WTC11 (cell line): ENCODE measurements around the gene MDK. TPM values are rescaled to one million over a fixed set of nuclear protein-coding genes. Genes with fewer than 3 reads are reported as not detected.

Source experiments
- ATAC-seq: fragments of 200-7000 bp; cut with Tn5 transposase; 2 replicates; pipeline ENCODE4 v1.10.0; 2021; ENCODE audit warnings: mild to moderate bottlenecking, moderate library complexity
- CTCF ChIA-PET: fragments of 300-600 bp; sonication (Branson Sonifier 250); formaldehyde crosslinking; loops from one replicate; lab custom pipeline; 2021; ENCODE audit warnings: antibody characterized with exemption; lab: Charles Lee
- POLR2A ChIA-PET: fragments of 350-600 bp; sonication (Branson Sonifier 250); formaldehyde crosslinking; loops from one replicate; lab custom pipeline; 2021; ENCODE audit warnings: antibody characterized with exemption; lab: Charles Lee
- DNase-seq: peaks from one replicate; pipeline ENCODE4 v3.0.0; 2021; ENCODE audit warnings: low spot score
- H3K27ac Mint-ChIP-seq: 2 replicates; pipeline ENCODE4 v1.8.0; 2021; ENCODE audit warnings: mixed read lengths
- H3K27me3 Mint-ChIP-seq: 2 replicates; pipeline ENCODE4 v1.8.0; 2021; ENCODE audit warnings: low read depth, mild to moderate bottlenecking, moderate library complexity, mixed read lengths
- H3K36me3 Mint-ChIP-seq: 2 replicates; pipeline ENCODE4 v1.8.0; 2021; ENCODE audit warnings: mixed read lengths
- H3K4me1 Mint-ChIP-seq: 2 replicates; pipeline ENCODE4 v1.8.0; 2022; ENCODE audit warnings: mixed read lengths
- H3K4me3 Mint-ChIP-seq: 2 replicates; pipeline ENCODE4 v1.8.0; 2021; ENCODE audit warnings: mild to moderate bottlenecking, moderate library complexity, mixed read lengths
- H3K9me3 Mint-ChIP-seq: 2 replicates; pipeline ENCODE4 v1.8.0; 2021; ENCODE audit warnings: mixed read lengths
- ATF1 ChIP-seq: sonication (generic); formaldehyde crosslinking; IDR thresholded peaks from 2 replicates; pipeline ENCODE4 v1.8.1; 2023; ENCODE audit warnings: mild to moderate bottlenecking, moderate library complexity, missing genetic modification reagents
- microRNA-seq: library from miRNA; unstranded; fragments of <30 nt; microRNA quantifications from one replicate; pipeline ENCODE4 v1.2.0, GENCODE V29; 2022; ENCODE audit warnings: borderline number of aligned reads
- total RNA-seq: library from RNA; stranded (reverse); gene quantifications from 3 replicates; pipeline ENCODE4 v1.2.3, GENCODE V29; 2021
- TF ChIP-seq, protein P1 (sequence below): sonication (generic); formaldehyde crosslinking; IDR thresholded peaks from 2 replicates; pipeline ENCODE4 v1.8.0; 2022; ENCODE audit warnings: mild to moderate bottlenecking, missing genetic modification reagents
- TF ChIP-seq, protein P2 (sequence below): sonication (generic); formaldehyde crosslinking; IDR thresholded peaks from 2 replicates; pipeline ENCODE4 v1.8.1; 2023; ENCODE audit warnings: mild to moderate bottlenecking, moderate library complexity, missing genetic modification reagents

The MDK gene
- total RNA-seq, 1 experiment from 2014 or later: 560 TPM

- no peaks in the 10 kb centered on the region for H3K9me3 Mint-ChIP-seq
- TF ChIP-seq, protein P1, sequence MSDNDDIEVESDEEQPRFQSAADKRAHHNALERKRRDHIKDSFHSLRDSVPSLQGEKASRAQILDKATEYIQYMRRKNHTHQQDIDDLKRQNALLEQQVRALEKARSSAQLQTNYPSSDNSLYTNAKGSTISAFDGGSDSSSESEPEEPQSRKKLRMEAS (CRISPR knock-in tag): no peak
- no peak for TF ChIP-seq ATF1 (CRISPR knock-in tag)
- TF ChIP-seq, protein P2, sequence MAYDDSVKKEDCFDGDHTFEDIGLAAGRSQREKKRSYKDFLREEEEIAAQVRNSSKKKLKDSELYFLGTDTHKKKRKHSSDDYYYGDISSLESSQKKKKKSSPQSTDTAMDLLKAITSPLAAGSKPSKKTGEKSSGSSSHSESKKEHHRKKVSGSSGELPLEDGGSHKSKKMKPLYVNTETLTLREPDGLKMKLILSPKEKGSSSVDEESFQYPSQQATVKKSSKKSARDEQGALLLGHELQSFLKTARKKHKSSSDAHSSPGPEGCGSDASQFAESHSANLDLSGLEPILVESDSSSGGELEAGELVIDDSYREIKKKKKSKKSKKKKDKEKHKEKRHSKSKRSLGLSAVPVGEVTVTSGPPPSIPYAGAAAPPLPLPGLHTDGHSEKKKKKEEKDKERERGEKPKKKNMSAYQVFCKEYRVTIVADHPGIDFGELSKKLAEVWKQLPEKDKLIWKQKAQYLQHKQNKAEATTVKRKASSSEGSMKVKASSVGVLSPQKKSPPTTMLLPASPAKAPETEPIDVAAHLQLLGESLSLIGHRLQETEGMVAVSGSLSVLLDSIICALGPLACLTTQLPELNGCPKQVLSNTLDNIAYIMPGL (CRISPR knock-in tag): no peak
- H3K36me3 Mint-ChIP-seq: peaks cover 23% of the 10 kb centered on the region
- no peak overlapping the region for H3K4me3 Mint-ChIP-seq
- CTCF ChIA-PET: interaction anchor here (1.5 to 2.0 kb wide), 3 partner anchors 21 to 98 kb away, joined by 5 to 7 read pairs (median 6); no protein-coding TSS in a partner anchor
- POLR2A ChIA-PET: no interaction called here
- DNase-seq (no peak), ATAC-seq (no peak)
- H3K27ac Mint-ChIP-seq: no peak overlapping the region; the same call in 1 of the 2 replicates
- peaks cover 14% of the 10 kb centered on the region for H3K27me3 Mint-ChIP-seq
- peaks cover 40% of the 10 kb centered on the region for H3K4me1 Mint-ChIP-seq
These were observed 49.7 kb downstream of the MDK start for GRCh38 chr11:46431211-46431610.

Small RNA genes within 50 kb of the gene (microRNA-seq; reads per million reads assigned to microRNA genes)
- gene MIR4688: not detected

Other genes with a start within 250 kb of the MDK start
- 10.9 to 12.6 TPM (median 11.4 TPM) in 3 replicates for gene CREB3L1, start 104.0 kb upstream of the MDK start, total RNA-seq
- gene DGKZ, start 34.2 kb upstream of the MDK start, total RNA-seq: 107 to 139 TPM (median 115 TPM) in 3 replicates
- 0.62 to 0.85 TPM (median 0.62 TPM) in 3 replicates for gene CHRM4, start 10.1 kb downstream of the MDK start, total RNA-seq
- 29.8 to 35.0 TPM (median 32.2 TPM) in 3 replicates for gene AMBRA1, start 212.4 kb downstream of the MDK start, total RNA-seq
- 4.4 to 5.6 TPM (median 5.2 TPM) in 3 replicates for gene HARBI1, start 235.6 kb downstream of the MDK start, total RNA-seq
- 73.4 to 85.4 TPM (median 81.7 TPM) in 3 replicates for gene ATG13, start 235.9 kb downstream of the MDK start, total RNA-seq